Endothelial cell (in vitro differentiated cells): ENCODE data around the gene APOC1. TPM values are rescaled to one million over a fixed set of nuclear protein-coding genes. Genes with fewer than 3 reads are reported as not detected.

ENCODE experiments used
- DNase-seq: peaks from one replicate; pipeline ENCODE4 v3.0.0; 2021; ENCODE audit warnings: low spot score
- H3K27ac Mint-ChIP-seq: one replicate; pipeline ENCODE4 v1.8.0; 2021; ENCODE audit warnings: mixed read lengths, inconsistent platforms; ENCODE audit not compliant: unreplicated experiment
- H3K27me3 Mint-ChIP-seq: one replicate; pipeline ENCODE4 v1.8.0; 2021; ENCODE audit warnings: mild to moderate bottlenecking, moderate library complexity, mixed read lengths, inconsistent platforms; ENCODE audit not compliant: unreplicated experiment
- H3K36me3 Mint-ChIP-seq: one replicate; pipeline ENCODE4 v1.8.0; 2021; ENCODE audit warnings: mild to moderate bottlenecking, low read depth, mixed read lengths, inconsistent platforms; ENCODE audit not compliant: unreplicated experiment
- H3K4me1 Mint-ChIP-seq: one replicate; pipeline ENCODE4 v1.8.0; 2021; ENCODE audit warnings: mild to moderate bottlenecking, mixed read lengths, inconsistent platforms; ENCODE audit not compliant: unreplicated experiment
- H3K4me3 Mint-ChIP-seq: one replicate; pipeline ENCODE4 v1.8.0; 2021; ENCODE audit warnings: mild to moderate bottlenecking, mixed read lengths, inconsistent platforms; ENCODE audit not compliant: unreplicated experiment
- H3K9me3 Mint-ChIP-seq: one replicate; pipeline ENCODE4 v1.8.0; 2021; ENCODE audit warnings: mixed read lengths, inconsistent platforms; ENCODE audit not compliant: unreplicated experiment
- total RNA-seq: library from RNA; stranded (reverse); fragmentation: NEBNext Ultra II Directional; extraction: Animal tissue kit (Norgen Biotek cat#: 25700); gene quantifications from one replicate; pipeline ENCODE4 v1.2.1, GENCODE V29; 2021; ENCODE audit not compliant: unreplicated experiment
- TF ChIP-seq, protein P1 (sequence below): fragments of 200-600 bp; sonication (generic); IDR thresholded peaks from one replicate; pipeline ENCODE4 v1.5.0; 2021; ENCODE audit warnings: antibody characterized with exemption; ENCODE audit not compliant: unreplicated experiment

APOC1 gene
- total RNA-seq, 1 donor from 2014 or later, result 44.8 TPM

- Mint-ChIP-seq H3K27me3 (peaks cover 7% of the 10 kb centered on the region), H3K9me3 (no peaks in the 10 kb centered on the region), H3K4me1 (no peaks in the 10 kb centered on the region), H3K36me3 (peaks cover 13% of the 10 kb centered on the region), H3K4me3 (no peak overlapping the region), H3K27ac (no peak overlapping the region)
- DNase-seq, result peak; percentile 87
- TF ChIP-seq, protein P1, sequence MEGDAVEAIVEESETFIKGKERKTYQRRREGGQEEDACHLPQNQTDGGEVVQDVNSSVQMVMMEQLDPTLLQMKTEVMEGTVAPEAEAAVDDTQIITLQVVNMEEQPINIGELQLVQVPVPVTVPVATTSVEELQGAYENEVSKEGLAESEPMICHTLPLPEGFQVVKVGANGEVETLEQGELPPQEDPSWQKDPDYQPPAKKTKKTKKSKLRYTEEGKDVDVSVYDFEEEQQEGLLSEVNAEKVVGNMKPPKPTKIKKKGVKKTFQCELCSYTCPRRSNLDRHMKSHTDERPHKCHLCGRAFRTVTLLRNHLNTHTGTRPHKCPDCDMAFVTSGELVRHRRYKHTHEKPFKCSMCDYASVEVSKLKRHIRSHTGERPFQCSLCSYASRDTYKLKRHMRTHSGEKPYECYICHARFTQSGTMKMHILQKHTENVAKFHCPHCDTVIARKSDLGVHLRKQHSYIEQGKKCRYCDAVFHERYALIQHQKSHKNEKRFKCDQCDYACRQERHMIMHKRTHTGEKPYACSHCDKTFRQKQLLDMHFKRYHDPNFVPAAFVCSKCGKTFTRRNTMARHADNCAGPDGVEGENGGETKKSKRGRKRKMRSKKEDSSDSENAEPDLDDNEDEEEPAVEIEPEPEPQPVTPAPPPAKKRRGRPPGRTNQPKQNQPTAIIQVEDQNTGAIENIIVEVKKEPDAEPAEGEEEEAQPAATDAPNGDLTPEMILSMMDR, result peak; percentile 99
Measured at GRCh38 chr19:44903602-44904425, 10.6 kb upstream of the APOC1 start.

GRCh38 chr19:44904426-44904994 lies 9.9 kb upstream of the APOC1 start:
- TF ChIP-seq, protein P1, result no peak
- no peak overlapping the region for H3K27ac Mint-ChIP-seq

GRCh38 chr19:44905437-44906160 lies 8.8 kb upstream of the APOC1 start, which contains the start of gene APOE:
Gene APOE, plus strand, starts transcription at chr19:44905796. Its CDS starts 829 bp downstream, at chr19:44906625.
- peak within 1 kb of the TSS; percentile 97 for H3K4me3 Mint-ChIP-seq
- DNase-seq, result peak; percentile 40
- H3K4me1 Mint-ChIP-seq, result no peaks in the 10 kb centered on the region
- TF ChIP-seq, protein P1, result no peak
- peak within 1 kb of the TSS; percentile 61 for H3K27ac Mint-ChIP-seq
- H3K27me3 Mint-ChIP-seq, result peaks cover 12% of the 10 kb centered on the region
- peaks cover 8% of the 10 kb centered on the region for H3K36me3 Mint-ChIP-seq
- H3K9me3 Mint-ChIP-seq, result no peaks in the 10 kb centered on the region

More at GRCh38 chr19:44904426-44904994, 9.9 kb upstream of the APOC1 start:
- no peak overlapping the region for H3K4me3 Mint-ChIP-seq
- H3K36me3 Mint-ChIP-seq, result peaks cover 13% of the 10 kb centered on the region
- no peaks in the 10 kb centered on the region for H3K9me3 Mint-ChIP-seq
- no peaks in the 10 kb centered on the region for H3K4me1 Mint-ChIP-seq
- DNase-seq, result no peak
- H3K27me3 Mint-ChIP-seq, result peaks cover 7% of the 10 kb centered on the region

DNA sequence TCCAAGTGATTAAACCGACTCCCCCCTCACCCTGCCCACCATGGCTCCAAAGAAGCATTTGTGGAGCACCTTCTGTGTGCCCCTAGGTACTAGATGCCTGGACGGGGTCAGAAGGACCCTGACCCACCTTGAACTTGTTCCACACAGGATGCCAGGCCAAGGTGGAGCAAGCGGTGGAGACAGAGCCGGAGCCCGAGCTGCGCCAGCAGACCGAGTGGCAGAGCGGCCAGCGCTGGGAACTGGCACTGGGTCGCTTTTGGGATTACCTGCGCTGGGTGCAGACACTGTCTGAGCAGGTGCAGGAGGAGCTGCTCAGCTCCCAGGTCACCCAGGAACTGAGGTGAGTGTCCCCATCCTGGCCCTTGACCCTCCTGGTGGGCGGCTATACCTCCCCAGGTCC lies 6.8 kb upstream of the APOC1 start:
- H3K4me3 Mint-ChIP-seq, result no peak overlapping the region
- no peak for DNase-seq
- no peaks in the 10 kb centered on the region for H3K9me3 Mint-ChIP-seq
- H3K27ac Mint-ChIP-seq, result no peak overlapping the region
- H3K4me1 Mint-ChIP-seq, result no peaks in the 10 kb centered on the region
- H3K27me3 Mint-ChIP-seq, result peaks cover 13% of the 10 kb centered on the region
- H3K36me3 Mint-ChIP-seq, result peaks cover 8% of the 10 kb centered on the region
- TF ChIP-seq, protein P1, result no peak
